B cell (primary cell): ENCODE results near the gene ITGB2. TPM values are rescaled to one million over a fixed set of nuclear protein-coding genes. Genes with fewer than 3 reads are reported as not detected.

Experiments used
- ATAC-seq: fragments of 200-7000 bp; cut with Tn5 transposase; one replicate; pipeline ENCODE4 v1.10.0; 2021; ENCODE audit warnings: low read depth, mild to moderate bottlenecking, moderate number of reproducible peaks, moderate library complexity
- CTCF ChIA-PET: fragments of 350-600 bp; sonication (Branson Sonifier 250); formaldehyde crosslinking; loops from one replicate; lab custom pipeline; 2021; ENCODE audit warnings: antibody characterized with exemption, inconsistent platforms; lab: Charles Lee
- POLR2A ChIA-PET: fragments of 350-600 bp; sonication (Branson Sonifier 250); formaldehyde crosslinking; loops from one replicate; lab custom pipeline; 2021; ENCODE audit warnings: antibody characterized with exemption; lab: Charles Lee
- DNase-seq: peaks from one replicate; pipeline ENCODE4 v3.0.0; 2013
- H2AFZ ChIP-seq: 2 replicates; pipeline ENCODE4 v1.6.1; 2012; ENCODE audit warnings: mild to moderate bottlenecking, low read depth, low read length; ENCODE audit not compliant: insufficient read depth, poor library complexity, severe bottlenecking
- H3K27ac ChIP-seq, 2 donors: 1 replicate in 1 of 2; 2 replicates in 1 of 2; pipeline ENCODE4 v1.5.1; 2012 to 2013; ENCODE audit warnings: low read length in 2 of 2, mild to moderate bottlenecking in 2 of 2, moderate library complexity in 1 of 2
- H3K27me3 ChIP-seq, 4 experiments: fragments of 200-600 bp in 1 of 4; sonication (generic) in 1 of 4; replicated peaks in 1 of 4; 1 replicate in 2 of 4; 2 replicates in 2 of 4; pipeline versions ENCODE4 v1.6.1 to v1.7.0; 2013 to 2016; ENCODE audit warnings: low read length in 3 of 4, mild to moderate bottlenecking in 2 of 4, mixed read lengths in 1 of 4, moderate library complexity in 1 of 4; ENCODE audit not compliant: insufficient read depth in 4 of 4, control insufficient read depth in 3 of 4; ENCODE audit errors: control extremely low read depth in 1 of 4
- H3K36me3 ChIP-seq, 2 experiments: replicated peaks in 1 of 2; 1 replicate in 1 of 2; 2 replicates in 1 of 2; pipeline versions ENCODE4 v1.6.1 to v1.7.1; 2013; ENCODE audit warnings: low read length in 1 of 2; ENCODE audit not compliant: insufficient read depth in 2 of 2, control insufficient read depth in 1 of 2; ENCODE audit errors: control extremely low read depth in 1 of 2, extremely low read depth in 1 of 2
- H3K4me1 ChIP-seq, 2 donors: fragments of 200-600 bp in 1 of 2; sonication (generic) in 1 of 2; 1 replicate in 1 of 2; 2 replicates in 1 of 2; pipeline versions ENCODE4 v1.5.1 to v1.6.1; 2013 to 2017; ENCODE audit warnings: low read length in 2 of 2; ENCODE audit not compliant: control insufficient read depth in 2 of 2, insufficient read depth in 2 of 2
- H3K4me2 ChIP-seq: replicated peaks from 2 replicates; pipeline ENCODE3; 2012; ENCODE audit warnings: mild to moderate bottlenecking, low read depth, low read length; ENCODE audit not compliant: poor library complexity, severe bottlenecking
- H3K4me3 ChIP-seq, 5 experiments: fragments of 200-600 bp in 1 of 5; sonication (generic) in 1 of 5; 1 replicate in 3 of 5; 2 replicates in 2 of 5; pipeline versions ENCODE4 v1.5.1 to v1.7.0; 2011 to 2016; ENCODE audit warnings: low read length in 4 of 5, mild to moderate bottlenecking in 4 of 5, low read depth in 2 of 5, control low read depth in 1 of 5, moderate library complexity in 1 of 5; ENCODE audit not compliant: insufficient read depth in 1 of 5; ENCODE audit errors: control extremely low read depth in 1 of 5, extremely low read depth in 1 of 5
- H3K79me2 ChIP-seq: fragments of 200-600 bp; sonication (generic); one replicate; pipeline ENCODE4 v1.6.0; 2016; ENCODE audit warnings: low read length; ENCODE audit not compliant: control insufficient read depth, insufficient read depth
- H3K9ac ChIP-seq: fragments of 200-600 bp; sonication (generic); 2 replicates; pipeline ENCODE4 v1.6.1; 2017; ENCODE audit warnings: mild to moderate bottlenecking, low read length, moderate library complexity
- H3K9me3 ChIP-seq, 3 donors: one replicate each; pipeline versions ENCODE4 v1.6.1 to v1.7.1; 2013; ENCODE audit warnings: low read length in 2 of 3; ENCODE audit not compliant: control insufficient read depth in 2 of 3, insufficient read depth in 1 of 3; ENCODE audit errors: control extremely low read depth in 1 of 3
- H4K20me1 ChIP-seq: 2 replicates; pipeline ENCODE4 v1.6.0; 2012; ENCODE audit warnings: mild to moderate bottlenecking, low read length; ENCODE audit not compliant: insufficient read depth, control insufficient read depth, poor library complexity, severe bottlenecking
- H3K27ac Mint-ChIP-seq: one replicate; pipeline ENCODE4 v1.8.0; 2021; ENCODE audit warnings: mixed read lengths
- H3K27me3 Mint-ChIP-seq: one replicate; pipeline ENCODE4 v1.8.0; 2021; ENCODE audit warnings: mixed read lengths
- H3K4me1 Mint-ChIP-seq: one replicate; pipeline ENCODE4 v1.8.0; 2021; ENCODE audit warnings: mixed read lengths
- H3K4me3 Mint-ChIP-seq: one replicate; pipeline ENCODE4 v1.8.0; 2021; ENCODE audit warnings: mixed read lengths
- H3K9me3 Mint-ChIP-seq: one replicate; pipeline ENCODE4 v1.8.0; 2022; ENCODE audit warnings: mixed read lengths; ENCODE audit not compliant: insufficient read depth
- EZH2 ChIP-seq: IDR thresholded peaks from 2 replicates; pipeline ENCODE4 v1.6.1; 2012; ENCODE audit warnings: borderline replicate concordance, low read depth, mild to moderate bottlenecking, moderate library complexity, low read length; ENCODE audit not compliant: insufficient read depth, poor library complexity, severe bottlenecking
- WGBS: methylation state at CpG from one replicate; pipeline ENCODE4 v1.1.5; 2013; ENCODE audit warnings: missing lambda C conversion rate; ENCODE audit not compliant: insufficient coverage; 5-methylcytosine and 5-hydroxymethylcytosine counted together
- intact Hi-C: fragments of 100-400 bp; cut with micrococcal nuclease; formaldehyde crosslinking; loops from one replicate; pipeline ENCODE4 v1.10.0; 2022
- polyA plus RNA-seq: library from polyadenylated mRNA; depleted of rRNA; stranded (reverse); fragments of >200 nt; gene quantifications from 2 replicates; pipeline ENCODE4 v1.2.3, GENCODE V29; 2012
- total RNA-seq, 2 donors: library from RNA; stranded (reverse); fragments of 120-200 nt in 1 of 2; gene quantifications; 1 replicate in 1 of 2; 2 replicates in 1 of 2; pipeline versions ENCODE4 v1.2.3 to v1.2.4, GENCODE V29; 2013 to 2022
- TF ChIP-seq, protein P1 (sequence below): fragments of 200-600 bp; IDR thresholded peaks from one replicate; pipeline ENCODE4 v1.8.0; 2022; ENCODE audit warnings: antibody characterized with exemption, mild to moderate bottlenecking

Gene ITGB2
- total and polyA plus RNA-seq, 2 donors (not counting 1 experiment from before 2014, with no cell fraction given), result 102 to 368 TPM

DNA sequence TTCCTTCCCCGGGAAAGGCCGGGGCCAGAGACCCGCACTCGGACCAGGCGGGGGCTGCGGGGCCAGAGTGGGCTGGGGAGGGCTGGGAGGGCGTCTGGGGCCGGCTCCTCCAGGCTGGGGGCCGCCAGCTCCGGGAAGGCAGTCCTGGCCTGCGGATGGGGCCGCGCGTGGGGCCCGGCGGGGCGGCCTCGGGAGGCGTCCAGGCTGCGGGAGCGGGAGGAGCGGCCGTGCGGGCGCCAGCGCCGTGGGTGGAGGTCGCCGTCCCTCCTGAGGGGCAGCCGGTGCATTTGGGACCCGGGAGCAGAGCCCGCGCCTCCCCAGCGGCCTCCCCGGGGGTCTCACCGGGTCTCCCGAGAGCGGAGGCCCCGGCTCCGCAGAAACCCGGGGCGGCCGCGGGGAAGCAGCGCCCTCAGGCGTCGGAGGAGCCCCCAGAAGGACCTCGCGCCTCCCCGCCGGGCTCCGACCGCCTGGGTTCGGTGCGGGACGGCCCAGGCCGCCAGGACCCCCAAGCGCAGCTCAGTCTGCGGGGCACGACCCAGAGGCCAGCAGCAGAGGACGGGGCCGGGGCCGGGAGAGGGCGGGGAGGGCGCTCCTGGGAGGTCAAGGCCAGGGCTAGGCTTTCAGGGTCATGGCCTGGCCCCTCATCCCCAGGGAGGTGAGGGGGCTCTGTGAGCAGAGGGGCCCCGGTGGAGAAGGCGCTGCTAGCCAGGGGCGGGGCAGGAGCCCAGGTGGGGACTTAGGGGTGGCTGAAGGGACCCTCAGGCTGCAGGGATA, 11.9 kb upstream of the ITGB2 start:
- Histone ChIP-seq H3K79me2 (peaks cover 30% of the 10 kb centered on the region), H3K4me1 (peaks cover 41 to 53% of the 10 kb centered on the region in 2 donors), H3K4me3 (peak overlapping the region; percentile 36 to 75 (median 68)), H3K27me3 (no peaks in the 10 kb centered on the region), H4K20me1 (peaks cover 13% of the 10 kb centered on the region), H3K9me3 (peaks cover 0 to 12% (median 0%) of the 10 kb centered on the region in 3 donors), H2AFZ (peak overlapping the region; percentile 70), H3K9ac (peak overlapping the region; percentile 78), H3K27ac (peak overlapping the region in 1 of 2 donors; percentile 70), H3K36me3 (no peaks in the 10 kb centered on the region), H3K4me2 (peak overlapping the region; percentile 98)
- intact Hi-C loops, result loop anchor here (1.0 to 5.0 kb wide), 5 partner anchors 40 to 420 kb away; partner anchors contain the start of genes SUMO3 and UBE2G2
- WGBS, result 1% methylated on average over 68 of the region's 68 CpGs
- Mint-ChIP-seq H3K27ac (peak overlapping the region; percentile 15), H3K9me3 (peaks cover 2% of the 10 kb centered on the region), H3K27me3 (no peaks in the 10 kb centered on the region), H3K4me3 (peak overlapping the region; percentile 85), H3K4me1 (peaks cover 49% of the 10 kb centered on the region)
- TF ChIP-seq, protein P1, sequence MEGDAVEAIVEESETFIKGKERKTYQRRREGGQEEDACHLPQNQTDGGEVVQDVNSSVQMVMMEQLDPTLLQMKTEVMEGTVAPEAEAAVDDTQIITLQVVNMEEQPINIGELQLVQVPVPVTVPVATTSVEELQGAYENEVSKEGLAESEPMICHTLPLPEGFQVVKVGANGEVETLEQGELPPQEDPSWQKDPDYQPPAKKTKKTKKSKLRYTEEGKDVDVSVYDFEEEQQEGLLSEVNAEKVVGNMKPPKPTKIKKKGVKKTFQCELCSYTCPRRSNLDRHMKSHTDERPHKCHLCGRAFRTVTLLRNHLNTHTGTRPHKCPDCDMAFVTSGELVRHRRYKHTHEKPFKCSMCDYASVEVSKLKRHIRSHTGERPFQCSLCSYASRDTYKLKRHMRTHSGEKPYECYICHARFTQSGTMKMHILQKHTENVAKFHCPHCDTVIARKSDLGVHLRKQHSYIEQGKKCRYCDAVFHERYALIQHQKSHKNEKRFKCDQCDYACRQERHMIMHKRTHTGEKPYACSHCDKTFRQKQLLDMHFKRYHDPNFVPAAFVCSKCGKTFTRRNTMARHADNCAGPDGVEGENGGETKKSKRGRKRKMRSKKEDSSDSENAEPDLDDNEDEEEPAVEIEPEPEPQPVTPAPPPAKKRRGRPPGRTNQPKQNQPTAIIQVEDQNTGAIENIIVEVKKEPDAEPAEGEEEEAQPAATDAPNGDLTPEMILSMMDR, result peak; percentile 81
- TF ChIP-seq EZH2, result no peak
- ChIA-PET CTCF (interaction anchor here (0.8 to 10.6 kb wide), 22 partner anchors 8 to 422 kb away, joined by 3 to 204 read pairs (median 6); partner anchors contain the start of genes ITGB2, PTTG1IP, SLX9 and UBE2G2), POLR2A (interaction anchor here (0.8 to 2.2 kb wide), 9 partner anchors 12 to 131 kb away, joined by 3 to 16 read pairs (median 6); partner anchors contain the start of genes ITGB2, PTTG1IP, SUMO3 and UBE2G2)
- ATAC-seq (peak; percentile 34), DNase-seq (peak; percentile 82)
